Breast epithelium (tissue), 4 donors: ENCODE data around the gene AQP6. TPM values are rescaled to one million over a fixed set of nuclear protein-coding genes. Genes with fewer than 3 reads are reported as not detected.

ENCODE experiments used
- DNase-seq, 2 donors: peaks; one replicate each; pipeline ENCODE4 v3.0.0-alpha.2; 2019; ENCODE audit warnings: low spot score in 2 of 2
- H3K27ac ChIP-seq, 2 donors: fragments of 200-600 bp; sonication (generic) in 1 of 2; one replicate each; pipeline ENCODE4 v1.5.1; 2016 to 2019; ENCODE audit warnings: mild to moderate bottlenecking in 1 of 2
- H3K27me3 ChIP-seq, 2 donors: fragments of 200-600 bp; sonication (generic) in 1 of 2; one replicate each; pipeline versions ENCODE4 v1.5.1 to v1.6.0; 2017 to 2019; ENCODE audit warnings: control low read depth in 1 of 2, mild to moderate bottlenecking in 1 of 2
- H3K36me3 ChIP-seq: fragments of 200-600 bp; one replicate; pipeline ENCODE4 v1.5.1; 2019
- H3K4me1 ChIP-seq, 2 donors: fragments of 200-600 bp; sonication (generic); one replicate each; pipeline ENCODE4 v1.5.1; 2016 to 2019; ENCODE audit warnings: control low read depth in 1 of 2
- H3K4me3 ChIP-seq, 3 donors: fragments of 200-600 bp; sonication (generic); 1 replicate in 2 of 3; 2 replicates in 1 of 3; pipeline ENCODE4 v1.5.1; 2016 to 2019; ENCODE audit warnings: mild to moderate bottlenecking in 3 of 3, moderate library complexity in 2 of 3
- H3K9me3 ChIP-seq, 2 donors: fragments of 200-600 bp; sonication (generic) in 1 of 2; one replicate each; pipeline ENCODE4 v1.5.1; 2016 to 2019; ENCODE audit warnings: control low read depth in 1 of 2
- POLR2A ChIP-seq: fragments of 450-650 bp; IDR thresholded peaks from one replicate; pipeline ENCODE4 v1.6.1; 2016; ENCODE audit warnings: antibody characterized with exemption, mild to moderate bottlenecking, moderate library complexity
- POLR2AphosphoS5 ChIP-seq, 3 donors: sonication (generic); formaldehyde crosslinking; IDR thresholded peaks; one replicate each; pipeline ENCODE4 v1.6.1; 2017; ENCODE audit warnings: antibody characterized with exemption in 3 of 3
- intact Hi-C: fragments of 100-400 bp; cut with DNase I; formaldehyde crosslinking; loops from one replicate; pipeline ENCODE4 v1.15.1; 2023; ENCODE audit warnings: low total_unique reads
- total RNA-seq, 3 donors: library from RNA; depleted of rRNA; stranded (reverse); fragments of >200 nt; gene quantifications; one replicate each; pipeline ENCODE4 v1.1.0, GENCODE V29; 2016
- TF ChIP-seq, protein P1 (sequence below), 3 donors: fragments of 450-650 bp; IDR thresholded peaks; one replicate each; pipeline ENCODE4 v1.5.1; 2016 to 2017; ENCODE audit warnings: antibody characterized with exemption in 3 of 3, mild to moderate bottlenecking in 3 of 3, moderate library complexity in 3 of 3

The AQP6 gene
- total RNA-seq, 3 donors from 2014 or later, result 0.16 TPM; not detected in 2

DNA sequence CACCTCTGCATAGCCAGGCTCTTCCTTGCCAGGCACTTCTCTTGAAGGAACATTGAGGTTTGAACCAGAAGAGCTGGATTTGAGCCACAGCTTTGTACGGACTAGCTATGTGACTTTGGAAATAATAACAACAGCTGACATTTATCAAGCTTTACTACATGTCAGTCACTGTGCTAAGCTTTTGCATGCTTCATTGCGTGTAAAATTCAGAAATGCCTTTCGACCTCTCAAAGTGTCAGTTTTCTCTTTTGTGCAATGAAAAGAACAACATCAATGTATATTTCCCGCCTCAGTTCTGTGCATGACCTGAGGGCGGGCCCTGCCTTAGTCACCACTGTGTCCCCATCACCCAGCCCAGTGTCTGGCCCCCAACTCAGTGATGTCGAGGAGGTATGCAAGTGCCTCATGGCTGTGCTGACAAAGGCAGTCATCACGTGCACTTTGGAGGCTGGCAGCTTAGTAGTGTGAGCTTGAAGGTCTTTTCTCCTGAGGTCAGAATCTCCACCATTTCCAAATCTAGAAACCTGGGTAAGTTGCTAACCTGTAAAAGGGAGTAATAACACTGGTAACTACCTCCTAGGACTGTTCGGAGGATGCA is 40.1 kb upstream of the AQP6 start:
- H3K36me3 ChIP-seq, result no peaks in the 10 kb centered on the region
- H3K4me3 ChIP-seq, result no peak overlapping the region
- H3K27ac ChIP-seq, result no peak overlapping the region
- no peaks in the 10 kb centered on the region for H3K4me1 ChIP-seq
- intact Hi-C loops, result no loop called here
- peak in 1 of 2 donors; percentile 25 for DNase-seq
- TF ChIP-seq POLR2AphosphoS5 (IDR thresholded peaks at IDR 0.05), result no peak
- TF ChIP-seq, protein P1, sequence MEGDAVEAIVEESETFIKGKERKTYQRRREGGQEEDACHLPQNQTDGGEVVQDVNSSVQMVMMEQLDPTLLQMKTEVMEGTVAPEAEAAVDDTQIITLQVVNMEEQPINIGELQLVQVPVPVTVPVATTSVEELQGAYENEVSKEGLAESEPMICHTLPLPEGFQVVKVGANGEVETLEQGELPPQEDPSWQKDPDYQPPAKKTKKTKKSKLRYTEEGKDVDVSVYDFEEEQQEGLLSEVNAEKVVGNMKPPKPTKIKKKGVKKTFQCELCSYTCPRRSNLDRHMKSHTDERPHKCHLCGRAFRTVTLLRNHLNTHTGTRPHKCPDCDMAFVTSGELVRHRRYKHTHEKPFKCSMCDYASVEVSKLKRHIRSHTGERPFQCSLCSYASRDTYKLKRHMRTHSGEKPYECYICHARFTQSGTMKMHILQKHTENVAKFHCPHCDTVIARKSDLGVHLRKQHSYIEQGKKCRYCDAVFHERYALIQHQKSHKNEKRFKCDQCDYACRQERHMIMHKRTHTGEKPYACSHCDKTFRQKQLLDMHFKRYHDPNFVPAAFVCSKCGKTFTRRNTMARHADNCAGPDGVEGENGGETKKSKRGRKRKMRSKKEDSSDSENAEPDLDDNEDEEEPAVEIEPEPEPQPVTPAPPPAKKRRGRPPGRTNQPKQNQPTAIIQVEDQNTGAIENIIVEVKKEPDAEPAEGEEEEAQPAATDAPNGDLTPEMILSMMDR (IDR thresholded peaks at IDR 0.05), result no peak
- no peak for TF ChIP-seq POLR2A
- no peaks in the 10 kb centered on the region for H3K27me3 ChIP-seq
- no peaks in the 10 kb centered on the region for H3K9me3 ChIP-seq

DNA sequence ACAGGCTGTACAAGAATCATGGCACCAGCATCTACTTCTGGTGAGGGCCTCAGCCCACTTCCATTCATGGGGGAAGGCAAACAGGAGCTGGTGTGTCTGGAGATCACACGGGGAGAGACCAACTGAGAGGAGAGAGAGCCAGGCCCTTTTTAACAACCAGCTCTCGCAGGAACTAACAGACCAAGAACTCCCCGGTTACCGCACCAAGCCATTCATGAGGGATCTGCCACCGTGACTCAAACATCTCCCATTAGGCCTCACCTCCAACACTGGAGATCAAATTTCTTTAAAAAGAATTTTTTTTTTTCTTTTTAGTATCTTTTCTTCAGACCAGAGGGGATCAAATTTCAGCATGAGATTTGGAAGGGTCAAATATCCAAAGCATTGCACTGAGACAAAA is 39.0 kb upstream of the AQP6 start:
- intact Hi-C loops, result no loop called here
- no peak overlapping the region for H3K4me3 ChIP-seq
- no peaks in the 10 kb centered on the region for H3K4me1 ChIP-seq
- H3K9me3 ChIP-seq, result no peaks in the 10 kb centered on the region
- no peaks in the 10 kb centered on the region for H3K36me3 ChIP-seq
- no peak overlapping the region for H3K27ac ChIP-seq
- TF ChIP-seq, protein P1 (IDR thresholded peaks at IDR 0.05), result no peak
- TF ChIP-seq POLR2AphosphoS5 (IDR thresholded peaks at IDR 0.05) (no peak), POLR2A (no peak)
- no peak for DNase-seq
- no peaks in the 10 kb centered on the region for H3K27me3 ChIP-seq

DNA sequence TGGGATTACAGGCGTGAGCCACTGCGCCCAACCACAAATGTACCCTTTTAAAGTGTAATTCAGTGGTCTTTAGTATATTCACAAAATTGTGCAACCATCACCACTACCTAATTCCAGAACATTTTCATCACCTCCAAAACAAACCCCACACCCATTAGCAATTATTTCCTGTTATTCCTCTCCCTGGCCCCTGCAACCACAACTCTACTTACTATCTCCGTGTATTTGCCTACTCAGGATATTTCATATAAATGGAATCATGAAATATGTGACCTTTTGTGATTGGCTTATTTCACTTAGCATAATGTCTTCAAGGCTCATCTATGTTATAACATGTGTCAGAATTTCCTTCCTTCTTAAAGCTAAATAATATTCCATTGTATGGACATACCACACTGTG is 38.2 kb upstream of the AQP6 start:
- intact Hi-C loops, result no loop called here
- no peak overlapping the region for H3K27ac ChIP-seq
- TF ChIP-seq POLR2AphosphoS5 (IDR thresholded peaks at IDR 0.05), result no peak
- no peak for TF ChIP-seq POLR2A
- TF ChIP-seq, protein P1 (IDR thresholded peaks at IDR 0.05), result no peak
- DNase-seq, result no peak
- no peaks in the 10 kb centered on the region for H3K9me3 ChIP-seq
- no peaks in the 10 kb centered on the region for H3K36me3 ChIP-seq
- H3K4me1 ChIP-seq, result no peaks in the 10 kb centered on the region
- H3K4me3 ChIP-seq, result no peak overlapping the region
- no peaks in the 10 kb centered on the region for H3K27me3 ChIP-seq

DNA sequence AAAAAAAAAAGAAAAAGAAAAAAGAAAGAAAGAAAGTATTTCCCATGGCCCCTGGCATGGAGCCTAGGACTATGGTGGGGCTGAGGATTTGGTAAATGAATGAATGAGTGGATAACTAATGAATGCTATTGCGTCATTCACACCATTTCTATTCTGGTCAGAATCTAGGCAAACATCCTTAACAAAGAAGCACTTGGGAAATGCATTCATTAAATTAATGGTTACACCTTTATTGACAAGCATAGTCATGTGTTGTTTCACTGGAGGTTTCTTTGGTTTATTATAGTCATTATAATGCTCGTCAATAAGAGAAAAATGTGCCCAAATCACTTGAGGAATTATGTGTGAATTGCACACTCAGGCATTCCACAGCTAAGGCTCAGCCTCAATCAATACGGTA is 35.8 kb upstream of the AQP6 start:
- Histone ChIP-seq H3K36me3 (no peaks in the 10 kb centered on the region), H3K9me3 (no peaks in the 10 kb centered on the region), H3K4me3 (no peak overlapping the region), H3K27ac (no peak overlapping the region), H3K4me1 (no peaks in the 10 kb centered on the region), H3K27me3 (no peaks in the 10 kb centered on the region)
- TF ChIP-seq POLR2AphosphoS5 (IDR thresholded peaks at IDR 0.05) (no peak), POLR2A (no peak)
- TF ChIP-seq, protein P1 (IDR thresholded peaks at IDR 0.05), result no peak
- intact Hi-C loops, result loop anchor here (5.0 kb wide), 1 partner anchor 800 kb away; no protein-coding TSS in a partner anchor
- no peak for DNase-seq

DNA sequence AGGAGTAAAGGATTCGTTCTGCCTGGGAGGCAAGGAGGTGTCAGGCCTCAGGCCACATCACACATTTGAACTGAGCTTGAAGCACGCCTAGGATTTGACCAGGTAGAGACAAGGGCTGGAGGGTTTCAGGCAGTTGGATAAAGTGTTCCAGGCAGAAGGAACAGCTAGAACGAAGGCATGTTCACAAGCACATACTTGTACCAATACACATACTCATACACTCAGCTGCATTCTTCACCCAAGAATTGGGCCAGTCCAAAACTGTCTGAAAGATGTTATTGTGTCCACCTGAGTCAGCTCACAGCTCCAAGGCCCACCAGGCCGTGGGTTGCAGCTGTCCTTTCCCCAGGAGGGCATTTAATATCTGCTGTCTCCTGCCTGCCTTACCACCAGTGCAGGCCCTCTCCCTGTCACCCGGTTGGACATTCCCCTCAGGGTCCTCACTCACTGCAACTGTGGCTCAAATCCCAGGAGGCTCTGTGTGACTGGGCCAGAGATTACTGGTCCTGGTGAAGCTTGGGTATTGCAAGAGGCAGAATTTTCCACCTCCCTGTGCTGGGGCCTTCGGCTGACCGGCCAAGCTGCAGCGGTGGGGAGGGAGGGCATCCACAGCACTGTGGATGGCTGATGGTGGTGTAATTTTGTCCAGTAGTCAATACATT is 35.0 kb upstream of the AQP6 start:
- Histone ChIP-seq H3K27ac (peak overlapping the region in 1 of 2 donors; percentile 43), H3K4me1 (no peaks in the 10 kb centered on the region), H3K4me3 (no peak overlapping the region), H3K9me3 (no peaks in the 10 kb centered on the region), H3K27me3 (no peaks in the 10 kb centered on the region), H3K36me3 (no peaks in the 10 kb centered on the region)
- intact Hi-C loops, result loop anchor here (5.0 kb wide), 1 partner anchor 800 kb away; no protein-coding TSS in a partner anchor
- peak; percentile 37 to 40 for DNase-seq
- TF ChIP-seq POLR2A (no peak), POLR2AphosphoS5 (IDR thresholded peaks at IDR 0.05) (no peak)
- TF ChIP-seq, protein P1 (IDR thresholded peaks at IDR 0.05), result no peak
